T-helper 1 cell treated with Interleukin-12 subunit alpha and Interleukin-12 subunit beta and Interleukin-4 antibody, amounts not matched to agents 30 ng/mL and 1 ng/mL, for 36 hours (primary cell): ENCODE data around the gene PDGFRA. TPM values are rescaled to one million over a fixed set of nuclear protein-coding genes. Genes with fewer than 3 reads are reported as not detected.
"Not testable (repeated sequence)": the region's sequence is repeated elsewhere in the genome, so short reads cannot be mapped to it uniquely, and the experiment has no call there.

ENCODE experiments used
- intact Hi-C: fragments of 100-400 bp; cut with micrococcal nuclease; formaldehyde crosslinking; loops from one replicate; pipeline ENCODE4 v1.15.1; 2024
- total RNA-seq: library from RNA; stranded (reverse); gene quantifications from 2 replicates; pipeline ENCODE4 v1.2.3, GENCODE V29; 2022

The PDGFRA gene
- total RNA-seq, 1 donor from 2014 or later, result 1.8 TPM

GRCh38 chr4:54227256-54228055, 1.6 kb upstream of the PDGFRA start:
- intact Hi-C loops, result loop anchor here (1.0 kb wide), 2 partner anchors 125 to 321 kb away; no protein-coding TSS in a partner anchor

GRCh38 chr4:54228056-54228527, 1.0 kb upstream of the PDGFRA start:
- intact Hi-C loops, result loop anchor here (1.0 kb wide), 1 partner anchor 126 kb away; no protein-coding TSS in a partner anchor

- intact Hi-C loops, result loop anchor here (1.0 kb wide), 1 partner anchor 126 kb away; no protein-coding TSS in a partner anchor
Measured at GRCh38 chr4:54228546-54228945, 547 bp upstream of the PDGFRA start.

- intact Hi-C loops, result loop anchor here (5.0 to 10.0 kb wide), 5 partner anchors 87 to 1515 kb away; no protein-coding TSS in a partner anchor
Measured at GRCh38 chr4:54229631-54230483, 764 bp downstream of the PDGFRA start.

- intact Hi-C loops, result loop anchor here (5.0 to 10.0 kb wide), 5 partner anchors 87 to 1516 kb away; no protein-coding TSS in a partner anchor
Measured at GRCh38 chr4:54230484-54231418, 1.7 kb downstream of the PDGFRA start.

- intact Hi-C loops, result loop anchor here (5.0 to 10.0 kb wide), 5 partner anchors 86 to 1517 kb away; no protein-coding TSS in a partner anchor
Measured at GRCh38 chr4:54231419-54231767, 2.3 kb downstream of the PDGFRA start.

- intact Hi-C loops, result loop anchor here (5.0 to 10.0 kb wide), 5 partner anchors 85 to 1517 kb away; no protein-coding TSS in a partner anchor
Measured at GRCh38 chr4:54231768-54232688, 2.9 kb downstream of the PDGFRA start.

GRCh38 chr4:54233277-54233696, 4.2 kb downstream of the PDGFRA start:
- intact Hi-C loops, result loop anchor here (1.0 to 10.0 kb wide), 6 partner anchors 84 to 1518 kb away; no protein-coding TSS in a partner anchor

- intact Hi-C loops, result loop anchor here (1.0 to 10.0 kb wide), 13 partner anchors 15 to 1858 kb away; no protein-coding TSS in a partner anchor
Measured at GRCh38 chr4:54233697-54234496, 4.8 kb downstream of the PDGFRA start.

GRCh38 chr4:54234497-54235205, 5.6 kb downstream of the PDGFRA start:
- intact Hi-C loops, result loop anchor here (1.0 to 10.0 kb wide), 12 partner anchors 16 to 1858 kb away; no protein-coding TSS in a partner anchor

GRCh38 chr4:54236316-54236715, 7.2 kb downstream of the PDGFRA start:
- intact Hi-C loops, result loop anchor here (10.0 kb wide), 3 partner anchors 432 to 1522 kb away; no protein-coding TSS in a partner anchor

GRCh38 chr4:54237770-54238169, 8.7 kb downstream of the PDGFRA start:
- intact Hi-C loops, result loop anchor here (10.0 kb wide), 3 partner anchors 433 to 1523 kb away; no protein-coding TSS in a partner anchor

- intact Hi-C loops, result loop anchor here (10.0 kb wide), 3 partner anchors 434 to 1524 kb away; no protein-coding TSS in a partner anchor
Measured at GRCh38 chr4:54238389-54238788, 9.3 kb downstream of the PDGFRA start.

- intact Hi-C loops, result not testable (repeated sequence)
Measured at GRCh38 chr4:54241268-54241823, 12.3 kb downstream of the PDGFRA start.

- intact Hi-C loops, result not testable (repeated sequence)
Measured at GRCh38 chr4:54243541-54243940, 14.4 kb downstream of the PDGFRA start.

GRCh38 chr4:54252312-54252711, 23.2 kb downstream of the PDGFRA start:
- intact Hi-C loops, result not testable (repeated sequence)
